Immature natural killer cell (primary cell): ENCODE data around the gene OAS2. TPM values are rescaled to one million over a fixed set of nuclear protein-coding genes. Genes with fewer than 3 reads are reported as not detected.
A peak's percentile ranks its signal among the peaks of the same experiment; 100 is the strongest.

Experiments used
- DNase-seq, 3 donors: peaks; one replicate each; pipeline ENCODE4 v3.0.0; 2022; ENCODE audit warnings: mixed read lengths in 1 of 3
- H3K27ac Mint-ChIP-seq, 6 donors: one replicate each; pipeline ENCODE4 v1.8.0; 2020; ENCODE audit warnings: mixed read lengths in 6 of 6, mild to moderate bottlenecking in 5 of 6, inconsistent platforms in 4 of 6, moderate library complexity in 3 of 6
- H3K27me3 Mint-ChIP-seq, 3 donors: one replicate each; pipeline ENCODE4 v1.8.0; 2020 to 2021; ENCODE audit warnings: low read depth in 3 of 3, mild to moderate bottlenecking in 3 of 3, mixed read lengths in 3 of 3, moderate library complexity in 3 of 3, inconsistent platforms in 1 of 3
- H3K36me3 Mint-ChIP-seq, 3 donors: one replicate each; pipeline ENCODE4 v1.8.0; 2020; ENCODE audit warnings: mixed read lengths in 3 of 3, inconsistent platforms in 2 of 3, mild to moderate bottlenecking in 2 of 3
- H3K4me1 Mint-ChIP-seq, 2 donors: one replicate each; pipeline ENCODE4 v1.8.0; 2020; ENCODE audit warnings: inconsistent platforms in 2 of 2, mild to moderate bottlenecking in 2 of 2, mixed read lengths in 2 of 2, moderate library complexity in 1 of 2
- H3K4me3 Mint-ChIP-seq, 5 donors: one replicate each; pipeline ENCODE4 v1.8.0; 2020; ENCODE audit warnings: mild to moderate bottlenecking in 5 of 5, mixed read lengths in 5 of 5, inconsistent platforms in 3 of 5, moderate library complexity in 3 of 5
- H3K9me3 Mint-ChIP-seq, 6 donors: one replicate each; pipeline ENCODE4 v1.8.0; 2020; ENCODE audit warnings: mild to moderate bottlenecking in 6 of 6, mixed read lengths in 6 of 6, inconsistent platforms in 4 of 6, moderate library complexity in 3 of 6
- polyA plus RNA-seq, 3 donors: library from polyadenylated mRNA; unstranded; fragments of 300-500 nt; fragmentation: Illumina TruSeq; gene quantifications; one replicate each; pipeline ENCODE4 v1.2.3, GENCODE V29; 2021

Gene OAS2
- polyA plus RNA-seq, 3 donors from 2014 or later: 24.3 to 64.5 (median 26.9) TPM

DNA sequence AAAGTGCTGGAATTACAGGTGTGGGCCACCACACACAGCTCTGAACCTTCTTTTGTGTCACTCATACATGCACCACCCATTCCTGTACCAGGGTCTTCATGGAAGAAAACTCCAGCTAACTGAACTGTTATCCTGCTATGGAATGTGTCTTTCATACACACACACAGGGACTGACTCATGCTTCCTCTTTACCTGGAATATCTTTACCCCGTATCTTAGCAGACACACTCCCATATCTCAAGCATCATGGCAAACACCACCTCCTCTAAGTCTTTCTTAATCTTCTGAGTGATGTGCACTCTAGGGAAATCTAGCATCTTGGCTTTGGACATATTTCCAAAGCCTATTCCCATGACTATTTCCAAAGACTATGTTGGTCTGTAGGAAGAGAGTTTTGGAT, 43.2 kb downstream of the OAS2 start:
- H3K27ac Mint-ChIP-seq: no peak overlapping the region

DNA sequence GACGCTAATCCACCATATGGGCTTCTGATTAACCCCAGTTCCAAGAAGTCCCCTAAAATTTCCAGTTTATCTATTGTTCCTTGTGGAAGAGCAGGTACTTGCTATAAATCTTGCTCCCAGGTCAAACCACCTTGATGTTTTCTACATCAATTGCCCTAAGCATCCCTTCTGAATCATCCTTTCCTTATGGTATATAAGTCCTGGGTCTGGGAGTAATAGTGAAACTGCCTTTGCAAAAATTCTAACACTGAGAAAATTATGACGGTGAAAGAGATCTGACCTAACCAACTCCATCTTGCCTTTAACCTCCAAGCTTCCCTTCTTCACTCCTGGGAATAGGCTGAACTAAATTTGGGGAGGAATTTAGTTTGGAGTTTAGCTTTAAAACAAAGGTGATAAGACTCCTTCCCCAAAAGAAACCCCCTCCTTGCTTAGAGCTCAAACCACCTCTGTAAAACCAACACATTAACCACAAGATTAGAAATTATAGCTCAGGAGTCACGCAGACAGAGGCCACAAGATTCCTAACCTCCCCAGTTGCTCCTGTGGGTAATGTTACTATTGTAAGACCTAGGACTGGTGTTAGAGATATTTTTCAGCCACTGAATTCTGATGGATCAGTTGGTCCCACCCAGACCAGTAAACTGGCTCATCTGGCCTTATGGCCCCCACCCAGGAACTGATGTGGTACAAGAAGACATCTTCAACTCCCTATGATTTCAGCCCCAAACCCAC, 44.4 kb downstream of the OAS2 start:
- no peak for DNase-seq
- peaks cover 2 to 5% (median 2%) of the 10 kb centered on the region in 3 donors for H3K27me3 Mint-ChIP-seq
- no peaks in the 10 kb centered on the region for H3K4me1 Mint-ChIP-seq
- no peaks in the 10 kb centered on the region for H3K36me3 Mint-ChIP-seq
- no peak overlapping the region for H3K27ac Mint-ChIP-seq
- no peaks in the 10 kb centered on the region for H3K9me3 Mint-ChIP-seq
- H3K4me3 Mint-ChIP-seq: no peak overlapping the region

More for the DNA sequence above, 43.2 kb downstream of the OAS2 start:
- Mint-ChIP-seq H3K9me3 (no peaks in the 10 kb centered on the region), H3K4me3 (no peak overlapping the region), H3K36me3 (no peaks in the 10 kb centered on the region), H3K4me1 (no peaks in the 10 kb centered on the region), H3K27me3 (peaks cover 2 to 9% (median 7%) of the 10 kb centered on the region in 3 donors)
- DNase-seq: no peak

DNA sequence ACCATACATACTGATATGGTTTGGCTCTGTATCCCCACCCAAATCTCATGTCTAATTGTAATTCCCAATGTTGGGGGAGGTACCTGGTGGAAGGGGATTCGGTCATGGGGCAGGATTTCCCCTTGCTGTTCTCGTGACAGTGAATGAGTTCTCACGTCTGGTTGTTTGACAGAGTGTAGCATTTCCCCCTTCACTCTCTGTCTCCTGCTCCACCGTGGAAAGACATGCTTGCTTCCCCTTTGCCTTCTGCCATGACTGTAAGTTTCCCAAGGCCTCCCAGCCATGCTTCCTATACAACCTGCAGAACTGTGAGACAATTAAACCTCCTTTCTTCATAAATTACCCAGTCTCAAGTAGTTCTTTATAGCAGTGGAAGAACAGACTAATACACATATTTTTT, 49.4 kb downstream of the OAS2 start:
- Mint-ChIP-seq H3K4me3 (no peak overlapping the region), H3K4me1 (no peaks in the 10 kb centered on the region), H3K27me3 (peaks cover 2 to 6% (median 5%) of the 10 kb centered on the region in 3 donors), H3K36me3 (no peaks in the 10 kb centered on the region), H3K9me3 (no peaks in the 10 kb centered on the region), H3K27ac (no peak overlapping the region)
- DNase-seq: no peak

DNA sequence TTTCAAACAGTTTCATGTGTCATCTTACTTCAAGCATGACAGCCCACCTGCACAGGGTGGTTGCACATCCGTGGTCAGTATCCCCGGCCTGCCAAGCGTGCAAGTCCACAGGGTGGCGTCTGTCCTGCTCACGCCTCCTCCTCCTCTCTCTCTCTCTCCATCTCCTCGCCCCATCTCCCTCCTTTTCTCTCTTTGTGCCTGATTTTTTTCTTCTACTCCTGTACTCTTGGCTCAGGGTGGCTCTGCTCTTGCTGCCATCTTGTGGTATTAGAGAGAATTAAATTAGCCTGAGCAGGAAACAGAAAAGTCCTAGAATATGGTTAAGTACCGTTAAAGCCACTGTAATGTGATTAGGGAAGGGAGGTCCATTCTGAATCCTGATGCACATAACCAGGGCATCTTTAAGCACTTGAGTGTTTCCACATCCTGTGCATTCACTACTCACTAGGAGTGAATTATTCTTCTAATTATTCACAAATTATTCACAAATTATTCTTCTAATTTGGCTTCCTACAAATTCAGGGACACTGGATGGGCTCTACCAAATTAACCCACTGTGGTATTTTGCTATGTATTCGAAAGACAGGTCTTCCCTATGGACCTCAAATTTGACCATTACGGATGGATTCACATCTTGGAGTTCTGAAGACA, 52.7 kb downstream of the OAS2 start:
- H3K9me3 Mint-ChIP-seq: no peaks in the 10 kb centered on the region
- H3K4me1 Mint-ChIP-seq: no peaks in the 10 kb centered on the region
- peaks cover 2 to 6% (median 3%) of the 10 kb centered on the region in 3 donors for H3K27me3 Mint-ChIP-seq
- DNase-seq: peak in 2 of 3 donors; percentile 5 to 26
- H3K27ac Mint-ChIP-seq: no peak overlapping the region
- no peak overlapping the region for H3K4me3 Mint-ChIP-seq
- H3K36me3 Mint-ChIP-seq: no peaks in the 10 kb centered on the region

DNA sequence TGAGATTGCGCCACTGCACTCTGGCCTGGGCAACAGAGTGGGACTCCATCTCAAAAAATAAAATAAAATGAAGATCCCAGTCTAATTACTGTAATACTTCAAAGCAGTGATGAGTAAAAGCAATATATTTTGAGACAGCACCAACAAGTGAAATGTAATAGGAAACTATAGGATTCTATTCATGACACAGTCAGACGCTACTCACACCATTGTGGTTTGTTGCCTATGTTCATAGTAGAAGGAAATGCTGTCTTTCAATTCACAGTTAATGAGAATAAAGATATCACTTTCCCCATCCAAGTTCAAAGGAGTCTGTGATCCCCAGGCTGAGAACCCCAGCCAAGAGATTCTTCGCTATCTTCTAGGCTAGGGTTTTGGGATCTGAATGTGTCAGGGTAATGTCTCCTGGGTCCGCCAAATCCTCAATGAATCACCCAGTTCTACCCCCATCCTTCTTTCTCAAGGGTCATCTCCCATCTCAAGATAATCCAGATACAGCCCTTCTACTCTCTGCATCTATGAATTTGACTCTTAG, 61.7 kb downstream of the OAS2 start:
- Mint-ChIP-seq H3K4me3 (no peak overlapping the region), H3K4me1 (no peaks in the 10 kb centered on the region), H3K27me3 (peaks cover 0 to 7% (median 5%) of the 10 kb centered on the region in 3 donors), H3K27ac (no peak overlapping the region), H3K36me3 (no peaks in the 10 kb centered on the region), H3K9me3 (no peaks in the 10 kb centered on the region)
- DNase-seq: no peak

DNA sequence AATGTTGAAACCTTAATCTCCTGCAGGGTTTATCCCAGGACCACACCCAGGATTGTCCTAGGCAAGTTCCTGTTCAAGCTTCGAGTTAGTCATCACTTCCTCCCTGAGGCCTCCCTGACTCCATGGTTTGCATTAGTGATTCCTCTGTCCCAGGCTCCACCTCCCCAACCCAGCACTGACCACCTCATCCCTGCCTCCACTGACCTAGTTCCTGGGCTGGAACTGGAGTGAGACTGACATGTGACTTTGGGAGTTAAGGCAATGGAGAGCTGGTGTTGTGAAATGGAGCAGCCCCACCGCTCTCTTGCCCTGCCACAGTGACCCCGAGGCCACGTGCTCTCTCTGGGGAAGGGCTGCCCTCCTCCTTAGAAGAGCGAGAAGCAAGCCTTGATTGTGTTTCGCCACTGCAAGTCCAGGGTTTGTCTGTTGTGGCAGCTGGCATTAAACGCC, 62.4 kb downstream of the OAS2 start:
- DNase-seq: no peak
- no peak overlapping the region for H3K4me3 Mint-ChIP-seq
- H3K36me3 Mint-ChIP-seq: no peaks in the 10 kb centered on the region
- peaks cover 0 to 10% (median 5%) of the 10 kb centered on the region in 3 donors for H3K27me3 Mint-ChIP-seq
- H3K9me3 Mint-ChIP-seq: no peaks in the 10 kb centered on the region
- H3K4me1 Mint-ChIP-seq: no peaks in the 10 kb centered on the region
- H3K27ac Mint-ChIP-seq: no peak overlapping the region

DNA sequence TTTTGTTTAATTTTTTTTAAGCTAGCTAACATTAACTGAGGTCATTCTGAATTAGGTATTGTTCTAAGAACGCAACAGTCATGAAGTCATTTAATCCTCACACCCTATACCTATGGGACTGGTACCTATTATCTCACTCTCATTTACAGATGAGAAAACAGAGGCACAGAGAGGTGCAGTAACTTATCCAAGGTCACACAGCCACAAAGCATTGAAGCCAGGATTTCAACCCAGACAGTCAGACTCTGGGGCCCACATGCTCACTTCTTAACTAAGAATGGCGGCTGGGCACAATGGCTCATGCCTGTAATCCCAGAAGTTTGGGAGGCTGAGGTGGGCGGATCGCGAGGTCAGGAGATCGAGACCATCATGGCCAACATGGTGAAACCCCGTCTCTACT, 63.2 kb downstream of the OAS2 start:
- Mint-ChIP-seq H3K9me3 (no peaks in the 10 kb centered on the region), H3K27ac (no peak overlapping the region), H3K36me3 (no peaks in the 10 kb centered on the region), H3K27me3 (peaks cover 0 to 10% (median 5%) of the 10 kb centered on the region in 3 donors), H3K4me3 (no peak overlapping the region), H3K4me1 (no peaks in the 10 kb centered on the region)
- DNase-seq: no peak

DNA sequence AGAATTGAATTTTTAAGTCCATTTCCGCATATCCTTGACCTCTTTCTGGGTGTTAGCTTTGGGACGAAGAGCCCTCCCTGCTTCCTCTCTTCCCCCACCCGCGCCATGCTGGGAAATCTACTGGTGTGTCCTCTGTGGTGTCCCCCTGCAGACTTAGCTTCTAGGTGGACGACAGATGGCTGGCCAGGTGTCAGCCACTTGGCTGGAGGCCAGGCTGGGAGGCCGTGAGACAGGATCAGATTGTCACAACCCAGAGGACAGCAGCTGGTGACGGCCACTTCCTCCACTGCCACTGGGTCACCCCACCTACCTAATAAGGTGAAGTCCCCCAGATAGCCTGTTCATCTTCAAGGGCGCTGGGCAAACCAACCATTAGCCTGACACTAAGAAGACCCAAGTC, 64.9 kb downstream of the OAS2 start:
- DNase-seq: no peak
- Mint-ChIP-seq H3K27ac (no peak overlapping the region), H3K4me1 (no peaks in the 10 kb centered on the region), H3K27me3 (peaks cover 2 to 13% (median 5%) of the 10 kb centered on the region in 3 donors), H3K9me3 (no peaks in the 10 kb centered on the region), H3K4me3 (no peak overlapping the region), H3K36me3 (no peaks in the 10 kb centered on the region)

DNA sequence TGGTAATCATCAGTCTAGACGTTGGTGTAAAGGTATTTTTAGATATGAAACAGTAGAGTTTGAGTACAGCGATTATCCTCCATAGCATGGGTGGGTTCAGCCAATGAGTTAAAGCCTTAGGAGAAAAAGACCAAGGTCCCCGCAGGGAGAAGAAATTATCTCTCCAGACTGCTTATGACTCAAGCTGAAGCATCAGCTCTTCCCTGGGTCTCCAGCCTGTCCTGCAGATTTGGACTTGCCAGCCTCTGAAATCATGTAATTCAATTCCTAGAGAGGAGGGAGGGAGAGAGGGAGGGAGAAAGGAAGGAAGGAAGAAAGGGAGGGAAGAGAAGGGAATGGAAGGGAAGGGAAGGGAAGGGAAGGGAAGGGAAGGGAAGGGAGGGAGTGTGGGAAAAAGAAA, 66.2 kb downstream of the OAS2 start:
- Mint-ChIP-seq H3K4me3 (no peak overlapping the region), H3K27ac (no peak overlapping the region), H3K27me3 (peaks cover 2 to 16% (median 5%) of the 10 kb centered on the region in 3 donors), H3K9me3 (no peaks in the 10 kb centered on the region), H3K4me1 (peaks cover 2 to 5% of the 10 kb centered on the region in 2 donors), H3K36me3 (no peaks in the 10 kb centered on the region)
- no peak for DNase-seq

DNA sequence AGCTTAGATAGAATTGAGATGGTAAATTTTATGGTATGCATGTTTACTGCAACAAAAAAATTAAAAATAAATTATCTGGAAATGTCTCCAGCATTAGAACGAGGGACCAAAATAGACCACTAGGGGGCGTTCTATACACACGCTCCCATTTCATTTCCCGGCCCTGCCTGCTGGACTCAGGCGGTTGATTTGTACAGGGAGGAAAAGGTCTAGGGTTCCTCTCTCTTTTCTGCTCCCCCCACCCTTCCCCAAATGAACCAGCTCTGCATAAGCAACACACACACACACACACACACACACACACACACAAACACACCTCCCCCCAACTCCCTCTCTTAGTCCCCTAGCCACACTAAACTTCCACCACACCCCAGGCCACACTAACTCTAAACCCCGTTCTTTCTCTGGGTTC, 70.4 kb downstream of the OAS2 start:
- no peaks in the 10 kb centered on the region for H3K36me3 Mint-ChIP-seq
- peak; percentile 58 to 63 (median 59) for DNase-seq
- no peaks in the 10 kb centered on the region for H3K9me3 Mint-ChIP-seq
- H3K27ac Mint-ChIP-seq: peak overlapping the region in 2 of 6 donors; percentile 17 to 30
- no peak overlapping the region for H3K4me3 Mint-ChIP-seq
- H3K4me1 Mint-ChIP-seq: peaks cover 2 to 5% of the 10 kb centered on the region in 2 donors
- H3K27me3 Mint-ChIP-seq: peaks cover 0 to 11% (median 4%) of the 10 kb centered on the region in 3 donors

DNA sequence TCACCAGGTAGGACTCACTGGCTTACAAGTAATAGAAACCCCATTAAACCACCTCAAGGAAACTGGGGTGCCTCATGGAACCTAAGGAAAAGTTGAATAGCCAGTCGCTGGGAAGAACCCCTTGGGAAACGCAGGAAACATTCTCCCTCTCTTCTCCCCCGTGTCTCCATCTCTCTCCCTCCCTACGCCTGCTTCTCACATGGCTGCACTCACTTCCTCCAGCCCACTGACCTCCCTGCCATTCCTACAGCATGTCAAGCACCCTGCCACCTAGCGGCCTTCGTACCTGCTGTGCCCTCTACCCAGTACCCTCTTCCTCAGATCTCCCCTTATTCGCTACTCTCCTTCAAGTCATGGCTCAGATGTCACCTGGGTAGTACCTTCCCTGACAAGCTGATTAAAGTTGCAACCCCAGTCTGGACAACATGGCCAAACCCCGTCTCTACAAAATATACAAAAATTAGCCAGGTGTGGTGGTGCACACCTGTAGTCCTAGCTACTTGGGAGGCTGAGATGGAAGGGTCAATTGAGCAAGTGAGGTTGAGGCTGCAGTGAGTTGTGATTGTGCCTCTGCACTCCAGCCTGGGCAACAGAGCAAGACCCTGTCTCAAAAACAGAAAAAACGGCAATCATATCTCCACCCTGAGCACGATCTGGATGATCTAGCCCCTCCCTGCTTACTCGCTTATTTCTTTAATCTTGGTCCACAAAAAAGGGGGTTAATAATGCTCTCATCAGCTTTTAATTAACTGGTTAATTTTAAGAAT, 71.8 kb downstream of the OAS2 start:
- H3K27ac Mint-ChIP-seq: no peak overlapping the region
- H3K4me3 Mint-ChIP-seq: no peak overlapping the region
- no peaks in the 10 kb centered on the region for H3K9me3 Mint-ChIP-seq

DNA sequence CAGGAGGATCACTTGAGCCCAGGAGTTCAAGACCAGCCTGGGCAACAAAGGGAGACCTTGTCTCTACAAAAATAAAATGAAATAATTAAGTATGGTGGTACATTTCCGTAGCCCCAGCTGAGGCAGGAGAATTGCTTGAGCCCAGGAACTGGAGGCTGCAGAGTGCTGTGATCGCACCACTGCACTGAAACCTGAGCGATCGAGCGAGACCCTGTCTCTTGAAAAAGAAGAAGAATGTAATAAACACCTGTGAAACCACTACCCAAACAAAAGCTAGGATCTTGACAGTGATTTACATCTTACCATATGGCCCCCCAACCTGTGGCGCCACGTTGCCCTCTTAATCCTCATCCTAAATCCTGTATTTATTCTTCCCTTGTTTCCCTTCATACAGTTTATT, 72.5 kb downstream of the OAS2 start:
- Mint-ChIP-seq H3K36me3 (no peaks in the 10 kb centered on the region), H3K9me3 (no peaks in the 10 kb centered on the region)

More for the DNA sequence above, 71.8 kb downstream of the OAS2 start:
- no peak for DNase-seq
- H3K27me3 Mint-ChIP-seq: peaks cover 0 to 13% (median 4%) of the 10 kb centered on the region in 3 donors
- no peaks in the 10 kb centered on the region for H3K36me3 Mint-ChIP-seq
- peaks cover 2 to 11% of the 10 kb centered on the region in 2 donors for H3K4me1 Mint-ChIP-seq

DNA sequence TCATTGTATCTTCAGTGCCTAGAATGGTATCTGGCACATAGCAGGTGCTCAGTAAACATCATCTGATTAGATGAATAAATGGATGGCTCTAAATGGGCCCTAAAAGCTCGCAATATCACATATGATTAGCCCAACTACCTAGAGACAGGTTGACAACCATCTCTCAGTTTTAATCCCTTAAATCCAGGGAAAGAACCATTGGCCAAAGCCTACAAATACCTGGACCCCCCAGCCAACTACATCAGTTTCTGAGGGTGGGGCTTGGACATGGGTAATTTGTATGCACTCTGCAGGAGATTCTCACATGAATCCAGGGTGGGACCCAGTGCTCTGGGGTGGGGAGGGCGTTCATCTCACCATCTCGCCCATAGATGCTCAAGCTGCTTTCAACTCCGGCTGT, 73.4 kb downstream of the OAS2 start:
- Mint-ChIP-seq H3K9me3 (no peaks in the 10 kb centered on the region), H3K4me3 (no peak overlapping the region), H3K4me1 (peaks cover 7 to 16% of the 10 kb centered on the region in 2 donors), H3K27ac (no peak overlapping the region), H3K27me3 (peaks cover 4 to 12% (median 5%) of the 10 kb centered on the region in 3 donors), H3K36me3 (no peaks in the 10 kb centered on the region)
- DNase-seq: no peak

More for the DNA sequence above, 72.5 kb downstream of the OAS2 start:
- Mint-ChIP-seq H3K27me3 (peaks cover 2 to 10% (median 4%) of the 10 kb centered on the region in 3 donors), H3K4me3 (no peak overlapping the region), H3K27ac (no peak overlapping the region), H3K4me1 (peaks cover 2 to 11% of the 10 kb centered on the region in 2 donors)
- no peak for DNase-seq
